ENCODE measurements around the gene ZNF491. TPM values are rescaled to one million over a fixed set of nuclear protein-coding genes. Genes with fewer than 3 reads are reported as not detected.
A peak's percentile ranks its signal among the peaks of the same experiment; 100 is the strongest.

The ZNF491 gene
- total RNA-seq, 1 experiment from 2014 or later = 0.98 TPM

GRCh38 chr19:11792942-11793341, 5.4 kb upstream of the ZNF491 start:
- TF ChIP-seq POLR2AphosphoS5 (IDR thresholded peaks at IDR 0.05; ENCODE audit: low read depth, low read length) (no peak), CTCF (IDR thresholded peaks at IDR 0.05) (no peak), REST (IDR thresholded peaks at IDR 0.05; ENCODE audit: insufficient read depth in 1 of 2, low read depth in 2 of 2, low read length in 1 of 2) (no peak), SIN3A (IDR thresholded peaks at IDR 0.05; ENCODE audit: borderline replicate concordance, insufficient read depth, low read depth, low read length) (no peak), TCF7L2 (IDR thresholded peaks at IDR 0.05; ENCODE audit: low read depth, low read length) (no peak)
- ChIA-PET POLR2A (no interaction called here), CTCF (interaction anchor here (0.7 kb wide), 1 partner anchor 191 kb away, joined by 8 read pairs; no protein-coding TSS in a partner anchor)
- no TSS peak for BruUV-seq (replicated peaks)
- no peak for DNase-seq (ENCODE audit: low read depth, low spot score)
- in situ Hi-C loops (cut with HindIII; ENCODE audit: low pct_unique_long_range_greater_than_20kb, low sequenced_read_pairs) (no loop called here), intact Hi-C loops (cut with micrococcal nuclease; ENCODE audit: unreplicated experiment) (no loop called here)
- Histone ChIP-seq H3K27me3 (ENCODE audit: control insufficient read depth, insufficient read depth, low read length) (no peaks in the 10 kb centered on the region), H3K4me1 (ENCODE audit: control insufficient read depth, insufficient read depth, low read length) (peaks cover 7% of the 10 kb centered on the region), H3K9me3 (ENCODE audit: control insufficient read depth, insufficient read depth, low read depth, low read length) (no peaks in the 10 kb centered on the region), H3K27ac (ENCODE audit: low read length) (no peak overlapping the region), H3K4me3 (ENCODE audit: low read depth in 2 of 2, low read length in 2 of 2) (no peak overlapping the region), H3K36me3 (ENCODE audit: control insufficient read depth, insufficient read depth, low read length) (no peaks in the 10 kb centered on the region)
- ATAC-seq = no peak

- Histone ChIP-seq H3K36me3 (ENCODE audit: control insufficient read depth, insufficient read depth, low read length) (no peaks in the 10 kb centered on the region), H3K9me3 (ENCODE audit: control insufficient read depth, insufficient read depth, low read depth, low read length) (peaks cover 4% of the 10 kb centered on the region; the same call in 1 of the 2 replicates), H3K27me3 (ENCODE audit: control insufficient read depth, insufficient read depth, low read length) (no peaks in the 10 kb centered on the region), H3K4me1 (ENCODE audit: control insufficient read depth, insufficient read depth, low read length) (peaks cover 8% of the 10 kb centered on the region), H3K4me3 (ENCODE audit: low read depth in 2 of 2, low read length in 2 of 2) (peak overlapping the region in 1 of 2 experiments; percentile 75; a peak in 2 of 4 replicates), H3K27ac (ENCODE audit: low read length) (peak overlapping the region; percentile 51; the same call in 1 of the 2 replicates)
- BruUV-seq (replicated peaks) = no TSS peak
- CTCF ChIA-PET = interaction anchor here (0.5 to 2.6 kb wide), 13 partner anchors 15 to 568 kb away, joined by 3 to 17 read pairs (median 5); partner anchors contain the start of genes ZNF20, ZNF433, ZNF440 and ZNF442
- ATAC-seq (peak; percentile 89), DNase-seq (ENCODE audit: low read depth, low spot score) (peak; percentile 47)
- intact Hi-C loops (cut with micrococcal nuclease; ENCODE audit: unreplicated experiment) (loop anchor here (5.0 kb wide), 1 partner anchor 190 kb away; no protein-coding TSS in a partner anchor), in situ Hi-C loops (cut with HindIII; ENCODE audit: low pct_unique_long_range_greater_than_20kb, low sequenced_read_pairs) (no loop called here)
- POLR2A ChIA-PET = interaction anchor here (0.6 kb wide), 1 partner anchor 138 kb away, joined by 3 read pairs; no protein-coding TSS in a partner anchor
- TF ChIP-seq POLR2AphosphoS5 (IDR thresholded peaks at IDR 0.05; ENCODE audit: low read depth, low read length) (no peak), CTCF (IDR thresholded peaks at IDR 0.05) (peak; percentile 88)
Observed at GRCh38 chr19:11797491-11797890, 832 bp upstream of the ZNF491 start.
